HUES64 (cell line): ENCODE measurements around the gene PSG1.
A peak's percentile ranks its signal among the peaks of the same experiment; 100 is the strongest.
"Not testable (repeated sequence)": the region's sequence is repeated elsewhere in the genome, so short reads cannot be mapped to it uniquely, and the experiment has no call there.

Experiments used
- H3K27ac ChIP-seq: 2 replicates; pipeline ENCODE4 v1.7.0; 2013; ENCODE audit warnings: low read depth, low read length, inconsistent platforms
- H3K27me3 ChIP-seq: 2 replicates; pipeline ENCODE4 v1.6.1; 2013; ENCODE audit warnings: mild to moderate bottlenecking, low read length; ENCODE audit not compliant: insufficient read depth
- H3K36me3 ChIP-seq: 2 replicates; pipeline ENCODE4 v1.6.1; 2013; ENCODE audit warnings: mild to moderate bottlenecking, low read length; ENCODE audit not compliant: insufficient read depth
- H3K4me1 ChIP-seq: 2 replicates; pipeline ENCODE4 v1.6.1; 2013; ENCODE audit warnings: mild to moderate bottlenecking, low read length, moderate library complexity; ENCODE audit not compliant: insufficient read depth
- H3K4me3 ChIP-seq: 2 replicates; pipeline ENCODE4 v1.5.1; 2013; ENCODE audit warnings: mild to moderate bottlenecking, low read length, moderate library complexity
- H3K9ac ChIP-seq: 2 replicates; pipeline ENCODE4 v1.6.1; 2013; ENCODE audit warnings: mild to moderate bottlenecking, low read depth, low read length
- H3K9me3 ChIP-seq: 2 replicates; pipeline ENCODE4 v1.6.1; 2013; ENCODE audit warnings: low read depth, low read length; ENCODE audit not compliant: insufficient read depth
- WGBS: fragments of 150-250, 120-280 bp; methylation state at CpG from one replicate; pipeline ENCODE4 v1.1.7; 2013; ENCODE audit warnings: missing lambda C conversion rate; 5-methylcytosine and 5-hydroxymethylcytosine counted together

PSG1 gene

DNA sequence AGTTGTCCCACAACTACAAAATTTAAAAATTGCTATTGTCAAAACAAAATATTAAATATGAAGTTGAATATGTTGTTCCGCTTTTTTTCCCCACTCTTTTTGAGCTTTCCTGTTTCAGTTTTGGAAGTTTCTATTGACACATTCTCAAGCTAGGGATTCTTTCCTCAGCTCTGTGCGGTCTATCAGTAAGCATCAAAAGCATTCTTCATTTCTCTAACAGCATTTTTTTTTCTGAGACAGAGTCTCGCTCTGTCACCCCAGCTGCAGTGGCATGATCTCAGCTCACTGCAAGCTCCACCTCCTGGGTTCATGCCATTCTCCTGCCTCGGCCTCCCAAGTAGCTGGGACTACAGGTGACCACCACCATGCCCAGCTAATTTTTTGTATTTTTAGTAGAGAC lies 33.4 kb upstream of the PSG1 start:
- H3K4me3 ChIP-seq, H3K27ac ChIP-seq, H3K27me3 ChIP-seq, H3K9me3 ChIP-seq, H3K4me1 ChIP-seq, H3K36me3 ChIP-seq, H3K9ac ChIP-seq: not testable (repeated sequence)
- WGBS: 97% methylated on average over 4 of the region's 4 CpGs

DNA sequence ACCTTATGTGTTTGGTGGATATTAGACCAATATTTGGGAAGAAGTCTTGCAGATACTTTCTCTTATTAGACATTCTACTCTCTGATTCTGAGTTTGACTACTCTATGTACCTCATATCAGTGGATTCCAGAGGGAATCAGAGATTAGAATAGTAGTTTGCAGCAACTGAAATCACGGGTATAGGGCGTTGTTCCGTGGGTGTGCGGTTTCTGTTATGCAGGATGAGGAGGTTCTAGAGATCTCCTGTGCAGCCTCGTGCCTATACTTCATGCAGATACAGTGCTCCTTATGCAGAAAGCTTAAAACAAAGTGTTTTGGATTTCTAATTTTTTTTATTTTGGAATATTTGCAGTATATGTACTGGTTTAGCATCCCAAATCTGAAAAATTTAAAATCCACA lies 32.2 kb upstream of the PSG1 start:
- H3K27me3 ChIP-seq, H3K36me3 ChIP-seq, H3K27ac ChIP-seq, H3K9me3 ChIP-seq, H3K4me1 ChIP-seq, H3K4me3 ChIP-seq, H3K9ac ChIP-seq: not testable (repeated sequence)
- WGBS: 88% methylated on average over 5 of the region's 5 CpGs

DNA sequence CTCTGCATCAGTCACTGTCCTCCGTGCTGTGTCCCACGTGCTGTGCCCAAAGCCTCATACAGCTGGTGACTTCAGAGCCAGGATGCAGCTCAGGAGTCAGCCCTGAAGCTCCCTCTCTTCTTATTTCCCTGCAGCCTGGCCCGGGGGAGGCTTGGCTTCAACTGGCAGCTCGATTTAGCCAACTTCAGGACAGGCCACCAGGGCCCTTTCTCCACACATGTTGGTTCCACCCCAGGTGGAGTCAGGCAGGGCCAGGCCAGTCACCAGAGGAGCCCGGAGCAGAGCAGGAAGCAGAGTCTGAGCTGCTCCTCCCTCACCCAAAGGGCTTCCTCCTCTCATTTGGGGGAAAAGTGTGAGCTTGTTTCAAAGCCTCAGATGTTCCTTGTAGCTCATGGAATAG lies 26.6 kb upstream of the PSG1 start:
- not testable (repeated sequence) for H3K9ac ChIP-seq, H3K9me3 ChIP-seq, H3K4me3 ChIP-seq, H3K36me3 ChIP-seq, H3K27ac ChIP-seq, H3K27me3 ChIP-seq, H3K4me1 ChIP-seq
- WGBS: 77% methylated on average over 5 of the region's 5 CpGs

DNA sequence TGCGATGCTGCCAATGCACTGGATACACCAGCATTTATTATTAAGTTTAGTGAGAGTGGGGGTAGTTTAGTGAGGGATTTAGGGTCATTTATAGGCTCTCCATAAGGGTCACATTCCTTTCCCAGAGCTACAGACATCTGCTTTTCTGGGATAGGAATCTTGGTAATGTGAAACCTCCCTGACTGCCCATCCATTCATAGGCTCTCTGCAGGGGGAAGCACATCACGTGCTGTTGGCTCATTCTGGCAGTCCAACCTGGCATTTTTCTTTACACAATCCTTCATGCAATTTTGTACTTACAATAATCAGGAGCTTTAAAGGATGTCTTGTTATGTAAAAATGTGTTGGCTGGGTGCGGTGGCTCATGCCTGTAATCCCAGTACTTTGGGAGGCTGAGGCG lies 21.0 kb upstream of the PSG1 start:
- H3K4me3 ChIP-seq, H3K27me3 ChIP-seq, H3K4me1 ChIP-seq, H3K9ac ChIP-seq, H3K36me3 ChIP-seq, H3K9me3 ChIP-seq: not testable (repeated sequence)
- H3K27ac ChIP-seq: 0 out of 2 replicates have a peak overlapping the region, but pooled peaks have one; percentile 33
- 76% methylated on average over 4 of the region's 4 CpGs for WGBS

DNA sequence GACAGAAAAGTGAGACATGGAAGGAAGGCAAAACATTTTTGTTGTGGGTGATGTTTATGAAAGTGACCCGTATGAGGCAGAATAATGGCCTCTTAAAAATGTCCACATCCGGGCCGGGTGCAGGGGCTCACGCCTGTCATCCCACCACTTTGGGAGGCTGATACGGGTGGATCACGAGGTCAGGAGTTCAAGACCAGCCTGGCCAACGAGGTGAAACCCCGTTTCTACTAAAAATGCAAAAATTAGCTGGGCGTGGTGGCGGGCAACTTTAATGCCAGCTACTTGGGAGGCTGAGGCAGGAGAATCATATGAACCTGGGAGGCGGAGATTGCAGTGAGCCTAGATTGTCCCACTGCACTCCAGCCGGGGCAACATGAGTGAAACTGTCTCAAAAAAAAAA lies 20.2 kb upstream of the PSG1 start:
- not testable (repeated sequence) for H3K27me3 ChIP-seq, H3K36me3 ChIP-seq, H3K27ac ChIP-seq, H3K9ac ChIP-seq, H3K4me1 ChIP-seq, H3K4me3 ChIP-seq, H3K9me3 ChIP-seq
- whole genome bisulfite sequencing: 93% methylated on average over 12 of the region's 12 CpGs

DNA sequence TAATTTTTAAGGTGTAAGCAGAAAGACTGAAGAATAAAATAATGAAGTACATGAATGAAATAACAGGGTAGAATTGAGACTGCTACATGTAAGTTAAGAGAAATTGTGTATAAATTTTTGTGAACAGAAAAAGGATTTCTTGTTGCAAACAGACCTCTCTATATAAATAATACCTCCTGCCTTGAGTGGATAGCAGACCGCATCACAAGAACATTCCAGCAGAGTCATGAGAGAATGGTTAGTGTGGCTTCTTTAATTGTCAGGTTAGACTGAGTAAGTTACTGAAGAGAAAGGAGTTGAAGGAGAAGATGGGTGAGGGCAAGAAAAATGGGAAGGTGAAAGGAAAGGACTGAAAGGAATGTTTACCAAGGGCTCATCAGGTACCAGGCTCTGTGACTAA lies 19.6 kb upstream of the PSG1 start:
- not testable (repeated sequence) for H3K9ac ChIP-seq, H3K4me3 ChIP-seq, H3K36me3 ChIP-seq, H3K27me3 ChIP-seq, H3K4me1 ChIP-seq, H3K27ac ChIP-seq, H3K9me3 ChIP-seq
- 91% methylated on average over 1 of the region's 1 CpG for WGBS

DNA sequence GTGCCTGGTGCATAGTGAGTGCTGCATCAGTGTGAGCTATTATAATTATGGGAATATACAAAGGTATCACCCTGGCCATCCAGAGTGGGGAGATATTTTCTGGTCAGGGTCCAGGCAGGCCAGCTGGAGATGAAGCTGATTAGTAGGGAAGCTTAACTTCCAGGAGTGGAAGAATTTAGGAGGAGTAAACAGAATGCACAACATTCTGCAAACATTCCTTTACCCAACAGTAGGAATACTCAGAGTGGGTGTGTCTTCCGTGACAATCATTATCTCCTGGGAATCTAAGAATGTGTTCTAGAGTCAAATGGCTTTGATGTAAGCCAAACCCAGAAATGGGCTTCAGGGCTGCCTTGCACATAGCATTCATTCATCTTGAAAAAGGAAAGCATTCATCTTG lies 19.1 kb upstream of the PSG1 start:
- H3K9ac ChIP-seq, H3K36me3 ChIP-seq, H3K27ac ChIP-seq, H3K4me3 ChIP-seq, H3K27me3 ChIP-seq, H3K9me3 ChIP-seq, H3K4me1 ChIP-seq: not testable (repeated sequence)
- WGBS: 60% methylated on average over 1 of the region's 1 CpG

DNA sequence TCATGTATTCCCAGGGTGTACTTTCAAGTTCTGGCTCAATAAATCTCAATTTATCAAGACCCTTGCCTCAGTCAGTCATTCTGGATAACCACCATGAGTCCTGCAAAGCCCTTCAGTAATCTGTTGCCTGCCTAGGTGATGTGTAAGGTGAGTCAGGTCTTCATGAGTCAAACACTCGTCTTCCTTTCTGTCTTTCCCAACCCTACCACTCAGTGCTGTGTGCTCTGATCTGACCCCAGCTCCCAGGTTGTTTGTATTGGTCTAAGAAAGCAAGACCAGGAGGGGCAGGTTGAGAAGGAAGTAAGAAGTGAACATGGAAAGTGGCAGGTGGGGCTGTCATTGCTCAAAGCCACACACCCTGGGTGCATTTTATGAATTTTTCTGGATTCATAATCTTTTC lies 18.2 kb upstream of the PSG1 start:
- H3K36me3 ChIP-seq: not testable (repeated sequence)
- WGBS: no CpG with 5 or more reads among the region's 1 CpG

DNA sequence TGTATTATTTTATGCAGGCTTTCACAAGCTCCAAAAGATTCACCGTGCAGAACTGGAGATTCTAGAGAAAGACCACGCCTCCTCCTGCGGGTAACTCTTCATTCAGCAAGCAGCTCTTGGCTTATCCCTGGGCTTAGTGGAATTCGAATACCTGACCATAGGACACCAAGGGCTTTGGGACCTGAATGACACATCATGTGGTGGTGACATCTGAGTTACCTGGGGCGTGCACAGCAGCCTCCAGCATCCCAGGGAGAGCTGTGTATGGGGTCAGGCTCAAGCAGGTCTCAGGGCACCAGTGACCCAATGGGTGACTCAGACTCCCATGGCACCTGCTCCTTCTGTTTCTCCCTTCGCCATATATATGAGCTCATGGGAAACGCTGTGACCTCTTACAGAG lies 10.9 kb upstream of the PSG1 start:
- H3K27ac ChIP-seq, H3K36me3 ChIP-seq, H3K4me3 ChIP-seq, H3K4me1 ChIP-seq, H3K27me3 ChIP-seq, H3K9ac ChIP-seq: not testable (repeated sequence)
- WGBS: 87% methylated on average over 6 of the region's 7 CpGs
- H3K9me3 ChIP-seq: peaks cover 13% of the 10 kb centered on the region; the same call in 1 of the 2 replicates

More for the DNA sequence above, 18.2 kb upstream of the PSG1 start:
- not testable (repeated sequence) for H3K27ac ChIP-seq, H3K4me1 ChIP-seq, H3K9ac ChIP-seq, H3K4me3 ChIP-seq, H3K9me3 ChIP-seq, H3K27me3 ChIP-seq

DNA sequence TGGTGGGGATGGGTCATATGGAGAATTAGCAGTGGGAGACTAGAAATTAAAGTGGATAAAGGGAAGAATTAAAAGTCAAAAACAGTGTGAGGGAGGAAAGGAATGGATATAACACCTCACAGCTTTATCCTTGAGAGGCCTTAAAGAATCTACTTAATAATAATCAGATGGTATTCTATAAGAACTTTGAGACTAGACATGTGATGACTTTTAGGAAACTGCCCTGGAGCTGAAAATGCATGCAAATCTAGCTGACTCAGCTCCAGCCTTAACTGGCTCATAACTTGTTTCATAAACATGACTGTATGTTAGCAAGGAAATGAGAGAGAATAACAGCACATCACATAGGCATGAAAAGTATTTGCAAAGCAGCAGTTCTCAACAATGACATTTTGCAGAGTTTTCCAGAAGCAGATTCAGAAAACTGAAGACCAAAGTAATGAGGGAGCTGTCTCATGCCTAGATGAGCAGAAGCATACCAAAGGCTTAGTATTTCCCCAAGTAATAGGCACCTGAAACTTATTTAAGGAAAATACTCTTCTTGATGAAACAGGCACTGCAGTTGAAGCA lies 8.4 kb upstream of the PSG1 start:
- peaks cover 13% of the 10 kb centered on the region; the same call in 1 of the 2 replicates for H3K9me3 ChIP-seq
- H3K36me3 ChIP-seq, H3K4me1 ChIP-seq, H3K9ac ChIP-seq, H3K4me3 ChIP-seq, H3K27me3 ChIP-seq, H3K27ac ChIP-seq: not testable (repeated sequence)

DNA sequence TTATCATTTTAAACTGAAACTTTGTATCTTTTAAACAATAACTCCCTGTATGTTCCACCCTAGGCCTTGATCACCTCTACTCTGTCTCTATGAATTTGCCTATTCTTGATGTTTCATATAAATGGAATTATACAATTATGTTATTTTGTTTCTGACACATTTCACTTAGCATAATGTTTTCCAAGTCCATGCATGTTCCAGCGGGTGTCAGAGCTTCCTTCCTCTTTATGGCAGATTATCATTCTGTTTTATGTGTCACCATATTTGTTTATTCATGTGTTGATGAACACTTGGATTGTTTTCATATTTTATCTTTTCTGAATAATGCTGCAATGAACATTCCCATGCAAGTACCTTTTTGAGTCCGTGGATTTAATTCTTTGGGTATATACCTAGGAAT lies 3.2 kb upstream of the PSG1 start:
- H3K27me3 ChIP-seq, H3K4me1 ChIP-seq, H3K27ac ChIP-seq, H3K9me3 ChIP-seq, H3K9ac ChIP-seq, H3K4me3 ChIP-seq, H3K36me3 ChIP-seq: not testable (repeated sequence)
- no CpG with 5 or more reads among the region's 2 CpGs for WGBS

DNA sequence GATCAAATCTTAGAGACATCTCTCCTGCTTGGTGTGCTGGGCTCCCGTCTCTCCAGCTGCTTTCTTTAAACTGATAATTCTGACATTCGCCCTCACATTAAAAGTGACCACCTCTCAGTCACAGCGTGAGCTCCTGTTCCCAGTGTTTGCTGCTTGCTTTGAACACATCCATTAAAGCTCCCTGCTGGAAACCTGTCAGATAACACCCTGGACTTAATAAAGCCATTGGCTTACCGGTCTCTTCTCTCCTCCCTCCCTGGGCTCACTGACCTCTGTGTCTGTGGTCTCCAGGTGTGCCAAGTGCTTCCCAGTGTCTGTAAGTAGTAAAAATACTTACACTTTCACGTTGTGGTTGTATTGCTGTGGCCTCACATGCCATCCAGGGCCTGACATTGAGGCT lies 2.5 kb upstream of the PSG1 start:
- 70% methylated on average over 5 of the region's 5 CpGs for WGBS
- not testable (repeated sequence) for H3K27ac ChIP-seq, H3K9ac ChIP-seq, H3K4me1 ChIP-seq, H3K4me3 ChIP-seq, H3K36me3 ChIP-seq, H3K9me3 ChIP-seq, H3K27me3 ChIP-seq
